NCI-H2171 (cell line): Measurements from ENCODE around the gene DZIP1L.
"Not testable (repeated sequence)": the region's sequence is repeated elsewhere in the genome, so short reads cannot be mapped to it uniquely, and the experiment has no call there.

Source experiments
- DNase-seq: peaks from one replicate; lab custom pipeline; 2025; lab: John Stamatoyannopoulos, UW

Gene DZIP1L

GRCh38 chr3:138113326-138113725 lies 2.1 kb downstream of the DZIP1L start:
- DNase-seq = no peak

GRCh38 chr3:138112362-138112761 lies 3.0 kb downstream of the DZIP1L start:
- no peak for DNase-seq

- no peak for DNase-seq
Measured at GRCh38 chr3:138105598-138105997, 9.8 kb downstream of the DZIP1L start.

GRCh38 chr3:138103466-138103865 lies 11.9 kb downstream of the DZIP1L start:
- no peak for DNase-seq

- DNase-seq = not testable (repeated sequence)
Measured at GRCh38 chr3:138101351-138101940, 14.0 kb downstream of the DZIP1L start.

GRCh38 chr3:138099417-138099816 lies 16.0 kb downstream of the DZIP1L start:
- DNase-seq = no peak

- no peak for DNase-seq
Measured at GRCh38 chr3:138097192-138098172, 17.9 kb downstream of the DZIP1L start.

GRCh38 chr3:138093721-138094120 lies 21.7 kb downstream of the DZIP1L start:
- no peak for DNase-seq

GRCh38 chr3:138092023-138092422 lies 23.4 kb downstream of the DZIP1L start:
- no peak for DNase-seq

- DNase-seq = no peak
Measured at GRCh38 chr3:138089091-138089490, 26.3 kb downstream of the DZIP1L start.

- not testable (repeated sequence) for DNase-seq
Measured at GRCh38 chr3:138085745-138086144, 29.7 kb downstream of the DZIP1L start.

- no peak for DNase-seq
Measured at GRCh38 chr3:138084196-138084595, 31.2 kb downstream of the DZIP1L start.

- no peak for DNase-seq
Measured at GRCh38 chr3:138082992-138083386, 32.4 kb downstream of the DZIP1L start.

GRCh38 chr3:138082085-138082991 lies 33.1 kb downstream of the DZIP1L start:
- no peak for DNase-seq

GRCh38 chr3:138081371-138082084 lies 33.9 kb downstream of the DZIP1L start:
- DNase-seq = no peak

GRCh38 chr3:138079901-138080300 lies 35.5 kb downstream of the DZIP1L start:
- no peak for DNase-seq

GRCh38 chr3:138078901-138079344 lies 36.5 kb downstream of the DZIP1L start:
- DNase-seq = no peak

GRCh38 chr3:138078096-138078495 lies 37.3 kb downstream of the DZIP1L start:
- DNase-seq = no peak

- no peak for DNase-seq
Measured at GRCh38 chr3:138072796-138073195, 42.6 kb downstream of the DZIP1L start.

- DNase-seq = no peak
Measured at GRCh38 chr3:138070006-138070405, 45.4 kb downstream of the DZIP1L start.

GRCh38 chr3:138068579-138069174 lies 46.7 kb downstream of the DZIP1L start:
- DNase-seq = peak; percentile 50
